Vagina (tissue), 2 donors: ENCODE results near the gene UGDH. TPM values are rescaled to one million over a fixed set of nuclear protein-coding genes. Genes with fewer than 3 reads are reported as not detected.

Experiments used
- DNase-seq, 2 donors: peaks; one replicate each; pipeline ENCODE4 v3.0.0-alpha.2; 2017; ENCODE audit errors: extremely low spot score in 2 of 2
- H3K27ac ChIP-seq: fragments of 200-600 bp; sonication (generic); one replicate; pipeline ENCODE4 v1.5.1; 2019
- H3K27me3 ChIP-seq: fragments of 200-600 bp; sonication (generic); one replicate; pipeline ENCODE4 v1.5.1; 2019
- H3K36me3 ChIP-seq, 2 donors: fragments of 200-600 bp; sonication (generic); one replicate each; pipeline ENCODE4 v1.5.1; 2017 to 2019
- H3K4me1 ChIP-seq: fragments of 200-600 bp; sonication (generic); one replicate; pipeline ENCODE4 v1.5.1; 2019
- H3K4me3 ChIP-seq, 2 donors: fragments of 200-600 bp; sonication (generic); 1 replicate in 1 of 2; 2 replicates in 1 of 2; pipeline ENCODE4 v1.5.1; 2016 to 2019
- H3K9me3 ChIP-seq: fragments of 200-600 bp; sonication (generic); one replicate; pipeline ENCODE4 v1.5.1; 2019
- POLR2A ChIP-seq, 2 donors: fragments of 450-650 bp; IDR thresholded peaks; one replicate each; pipeline ENCODE4 v1.6.1; 2017; ENCODE audit warnings: antibody characterized with exemption in 2 of 2, mild to moderate bottlenecking in 2 of 2, moderate library complexity in 2 of 2
- POLR2AphosphoS5 ChIP-seq, 2 donors: sonication (generic); formaldehyde crosslinking; IDR thresholded peaks; one replicate each; pipeline ENCODE4 v1.9.0; 2017; ENCODE audit warnings: antibody characterized with exemption in 2 of 2, mild to moderate bottlenecking in 2 of 2, low read depth in 1 of 2; ENCODE audit not compliant: insufficient read depth in 1 of 2
- intact Hi-C: fragments of 100-400 bp; cut with DNase I; formaldehyde crosslinking; loops from one replicate; pipeline ENCODE4 v1.15.1; 2023
- total RNA-seq: library from RNA; depleted of rRNA; stranded (reverse); fragments of >200 nt; gene quantifications from one replicate; pipeline ENCODE4 v1.2.3, GENCODE V29; 2016
- TF ChIP-seq, protein P1 (sequence below), 3 experiments: fragments of 450-650 bp in 2 of 3; fragments of 200-600 bp in 1 of 3; sonication (generic) in 1 of 3; IDR thresholded peaks; one replicate each; pipeline ENCODE4 v1.5.1; 2017 to 2019; ENCODE audit warnings: antibody characterized with exemption in 3 of 3, mild to moderate bottlenecking in 2 of 3, moderate library complexity in 2 of 3

Gene UGDH
- total RNA-seq, 1 donor from 2014 or later: 43.5 TPM

DNA sequence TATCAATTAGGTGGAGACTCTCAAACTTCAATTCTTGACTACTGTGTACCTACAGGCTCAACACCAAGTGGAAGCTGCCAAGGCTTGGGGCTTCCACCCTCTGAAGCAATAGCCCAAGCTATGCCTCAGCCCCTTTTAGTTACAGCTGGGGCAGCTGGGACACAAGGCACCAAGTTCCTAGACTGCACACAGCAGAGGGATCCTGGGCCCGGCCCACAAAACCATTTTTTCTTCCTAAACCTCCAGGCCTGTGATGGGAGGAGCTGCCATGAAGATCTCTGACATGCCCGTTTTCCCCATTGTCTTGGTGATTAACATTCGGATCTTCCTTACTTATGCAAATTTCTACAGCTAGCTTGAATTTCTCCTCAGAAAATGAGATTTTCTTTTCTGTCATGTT, 3.4 kb upstream of the UGDH start:
- Histone ChIP-seq H3K9me3 (no peaks in the 10 kb centered on the region), H3K27ac (no peak overlapping the region), H3K4me1 (peaks cover 25% of the 10 kb centered on the region), H3K4me3 (no peak overlapping the region), H3K27me3 (no peaks in the 10 kb centered on the region), H3K36me3 (peaks cover 0 to 3% of the 10 kb centered on the region in 2 donors)
- intact Hi-C loops: no loop called here
- no peak for DNase-seq
- TF ChIP-seq, protein P1, sequence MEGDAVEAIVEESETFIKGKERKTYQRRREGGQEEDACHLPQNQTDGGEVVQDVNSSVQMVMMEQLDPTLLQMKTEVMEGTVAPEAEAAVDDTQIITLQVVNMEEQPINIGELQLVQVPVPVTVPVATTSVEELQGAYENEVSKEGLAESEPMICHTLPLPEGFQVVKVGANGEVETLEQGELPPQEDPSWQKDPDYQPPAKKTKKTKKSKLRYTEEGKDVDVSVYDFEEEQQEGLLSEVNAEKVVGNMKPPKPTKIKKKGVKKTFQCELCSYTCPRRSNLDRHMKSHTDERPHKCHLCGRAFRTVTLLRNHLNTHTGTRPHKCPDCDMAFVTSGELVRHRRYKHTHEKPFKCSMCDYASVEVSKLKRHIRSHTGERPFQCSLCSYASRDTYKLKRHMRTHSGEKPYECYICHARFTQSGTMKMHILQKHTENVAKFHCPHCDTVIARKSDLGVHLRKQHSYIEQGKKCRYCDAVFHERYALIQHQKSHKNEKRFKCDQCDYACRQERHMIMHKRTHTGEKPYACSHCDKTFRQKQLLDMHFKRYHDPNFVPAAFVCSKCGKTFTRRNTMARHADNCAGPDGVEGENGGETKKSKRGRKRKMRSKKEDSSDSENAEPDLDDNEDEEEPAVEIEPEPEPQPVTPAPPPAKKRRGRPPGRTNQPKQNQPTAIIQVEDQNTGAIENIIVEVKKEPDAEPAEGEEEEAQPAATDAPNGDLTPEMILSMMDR (IDR thresholded peaks at IDR 0.05): no peak
- TF ChIP-seq POLR2AphosphoS5 (IDR thresholded peaks at IDR 0.05; ENCODE audit: insufficient read depth in 1 of 2, low read depth in 1 of 2): no peak
- no peak for TF ChIP-seq POLR2A (IDR thresholded peaks at IDR 0.05)

- H3K36me3 ChIP-seq: peaks cover 0 to 3% of the 10 kb centered on the region in 2 donors
- intact Hi-C loops: loop anchor here (5.0 kb wide), 4 partner anchors 72 to 1842 kb away; partner anchors contain the start of genes LIAS, PDS5A, RELL1 and RPL9
- peaks cover 32% of the 10 kb centered on the region for H3K4me1 ChIP-seq
- TF ChIP-seq, protein P1 (IDR thresholded peaks at IDR 0.05): no peak
- TF ChIP-seq POLR2A (IDR thresholded peaks at IDR 0.05): no peak
- TF ChIP-seq POLR2AphosphoS5 (IDR thresholded peaks at IDR 0.05; ENCODE audit: insufficient read depth in 1 of 2, low read depth in 1 of 2): no peak
- H3K27me3 ChIP-seq: no peaks in the 10 kb centered on the region
- no peaks in the 10 kb centered on the region for H3K9me3 ChIP-seq
- H3K27ac ChIP-seq: no peak overlapping the region
- no peak for DNase-seq
- H3K4me3 ChIP-seq: no peak overlapping the region
Measured at GRCh38 chr4:39529534-39529933, 2.3 kb upstream of the UGDH start.

GRCh38 chr4:39528061-39528465, 824 bp upstream of the UGDH start:
- peaks cover 42% of the 10 kb centered on the region for H3K4me1 ChIP-seq
- H3K36me3 ChIP-seq: peaks cover 0 to 3% of the 10 kb centered on the region in 2 donors
- intact Hi-C loops: loop anchor here (5.0 kb wide), 4 partner anchors 71 to 1841 kb away; partner anchors contain the start of genes LIAS, PDS5A, RELL1 and RPL9
- H3K9me3 ChIP-seq: no peaks in the 10 kb centered on the region
- H3K4me3 ChIP-seq: peak overlapping the region; percentile 86 to 91
- H3K27me3 ChIP-seq: no peaks in the 10 kb centered on the region
- DNase-seq: peak in 1 of 2 donors; percentile 94
- H3K27ac ChIP-seq: peak overlapping the region; percentile 94
- TF ChIP-seq POLR2A (IDR thresholded peaks at IDR 0.05) (no peak), POLR2AphosphoS5 (IDR thresholded peaks at IDR 0.05; ENCODE audit: insufficient read depth in 1 of 2, low read depth in 1 of 2) (no peak)
- TF ChIP-seq, protein P1 (IDR thresholded peaks at IDR 0.05): no peak

- peak overlapping the region; percentile 86 to 91 for H3K4me3 ChIP-seq
- DNase-seq: peak in 1 of 2 donors; percentile 89
- no peaks in the 10 kb centered on the region for H3K9me3 ChIP-seq
- H3K27me3 ChIP-seq: no peaks in the 10 kb centered on the region
- H3K4me1 ChIP-seq: peaks cover 53% of the 10 kb centered on the region
- intact Hi-C loops: loop anchor here (5.0 kb wide), 4 partner anchors 70 to 1840 kb away; partner anchors contain the start of genes LIAS, PDS5A, RELL1 and RPL9
- peak overlapping the region; percentile 94 for H3K27ac ChIP-seq
- H3K36me3 ChIP-seq: no peaks in the 10 kb centered on the region
- no peak for TF ChIP-seq POLR2AphosphoS5 (IDR thresholded peaks at IDR 0.05; ENCODE audit: insufficient read depth in 1 of 2, low read depth in 1 of 2)
Measured at GRCh38 chr4:39526765-39527295, 409 bp downstream of the UGDH start.

DNA sequence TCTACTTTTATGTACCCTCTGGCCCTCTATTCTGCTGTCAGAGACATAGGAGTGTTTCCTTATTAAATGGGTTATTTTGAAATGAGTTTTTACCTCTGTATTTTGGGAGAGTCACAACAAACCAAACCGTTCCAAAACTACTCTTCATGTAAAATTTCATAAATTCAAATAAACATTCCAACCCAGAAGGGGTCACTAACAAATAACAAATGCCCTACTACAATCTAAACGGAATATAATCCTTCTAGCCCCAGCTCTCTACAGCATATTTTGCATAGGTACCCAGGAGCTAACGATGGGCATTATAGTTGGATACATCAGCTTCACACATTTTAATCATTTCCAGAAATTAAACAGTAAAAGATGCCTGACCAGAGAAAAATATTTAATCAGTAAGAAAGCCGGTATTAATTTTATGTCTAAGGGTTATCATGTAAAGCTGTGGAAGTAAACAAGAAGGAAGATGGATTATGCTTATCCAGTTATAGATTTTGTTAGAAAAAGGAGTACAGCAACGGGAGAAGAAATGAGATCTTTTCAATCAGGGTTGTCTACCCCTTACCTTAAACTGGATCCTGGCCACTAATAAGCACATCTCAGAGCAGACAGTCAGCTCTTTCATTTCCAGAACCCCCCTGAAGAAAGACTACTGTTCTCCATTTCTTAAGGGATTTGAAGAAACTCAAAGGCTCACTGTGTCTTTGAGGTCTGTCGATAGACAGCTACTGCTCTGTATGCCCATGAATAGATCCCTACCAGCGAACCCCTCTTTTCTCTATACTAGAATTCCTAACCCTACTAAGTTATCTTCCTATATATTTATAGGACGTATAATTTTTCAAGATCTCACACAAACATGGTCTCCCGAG, 1.2 kb downstream of the UGDH start:
- intact Hi-C loops: loop anchor here (5.0 kb wide), 4 partner anchors 69 to 1839 kb away; partner anchors contain the start of genes LIAS, PDS5A, RELL1 and RPL9
- Histone ChIP-seq H3K9me3 (no peaks in the 10 kb centered on the region), H3K27me3 (no peaks in the 10 kb centered on the region), H3K36me3 (no peaks in the 10 kb centered on the region), H3K4me1 (peaks cover 59% of the 10 kb centered on the region), H3K27ac (peak overlapping the region; percentile 94), H3K4me3 (peak overlapping the region; percentile 86 to 91)
- TF ChIP-seq POLR2A (IDR thresholded peaks at IDR 0.05): no peak
- TF ChIP-seq, protein P1 (IDR thresholded peaks at IDR 0.05): no peak
- DNase-seq: no peak
